ENCODE data around the gene APCDD1L.
"Not testable (repeated sequence)": the region's sequence is repeated elsewhere in the genome, so short reads cannot be mapped to it uniquely, and the experiment has no call there.

APCDD1L gene

DNA sequence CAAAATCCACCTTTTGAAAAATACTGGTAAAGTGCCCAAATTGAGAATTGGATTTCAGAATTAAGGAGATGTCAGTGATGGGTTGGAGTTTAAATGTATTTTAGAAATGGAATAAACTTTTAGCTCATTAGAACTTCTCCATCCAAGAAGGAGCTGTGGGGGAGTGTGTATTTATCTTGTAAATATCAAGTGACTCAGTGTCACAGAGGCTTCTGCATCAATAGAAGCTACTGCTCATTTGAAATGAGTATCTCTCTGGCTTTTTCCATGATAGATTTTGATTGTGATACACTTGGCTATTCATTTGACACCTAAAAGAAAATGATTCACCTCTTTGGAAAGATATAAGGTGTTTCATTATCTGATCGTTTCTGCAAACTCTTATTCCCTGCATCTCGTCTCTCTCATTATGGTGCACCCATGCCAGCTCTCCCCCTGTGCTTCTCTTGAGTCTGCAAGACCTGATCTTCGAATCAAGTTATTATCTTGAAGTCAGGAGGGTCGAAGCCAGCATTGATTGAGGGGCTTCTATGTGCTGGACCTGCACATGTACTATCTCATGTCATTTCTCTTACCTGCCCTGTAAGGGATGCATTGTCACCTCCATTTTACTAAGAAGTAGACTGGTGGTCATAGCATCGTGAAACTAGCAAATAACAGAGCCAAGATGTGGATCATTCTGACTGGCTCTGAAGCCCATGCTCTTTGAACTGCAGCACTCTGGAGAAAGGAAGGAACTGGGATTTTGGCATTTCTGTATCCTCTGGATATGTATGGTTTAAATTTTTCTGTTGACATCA lies 96.0 kb downstream of the APCDD1L start:
- ChIA-PET CTCF (no interaction called here), POLR2A (no interaction called here)
- TF ChIP-seq ZNF384 (IDR thresholded peaks at IDR 0.05) (no peak), HDGF (IDR thresholded peaks at IDR 0.05; ENCODE audit: borderline replicate concordance) (no peak), SP1 (IDR thresholded peaks at IDR 0.05) (no peak), NFRKB (IDR thresholded peaks at IDR 0.05) (no peak), SUZ12 (IDR thresholded peaks at IDR 0.05) (no peak), FOXK2 (IDR thresholded peaks at IDR 0.05) (no peak)
- DNase-seq (ENCODE audit: extremely low spot score): no peak

DNA sequence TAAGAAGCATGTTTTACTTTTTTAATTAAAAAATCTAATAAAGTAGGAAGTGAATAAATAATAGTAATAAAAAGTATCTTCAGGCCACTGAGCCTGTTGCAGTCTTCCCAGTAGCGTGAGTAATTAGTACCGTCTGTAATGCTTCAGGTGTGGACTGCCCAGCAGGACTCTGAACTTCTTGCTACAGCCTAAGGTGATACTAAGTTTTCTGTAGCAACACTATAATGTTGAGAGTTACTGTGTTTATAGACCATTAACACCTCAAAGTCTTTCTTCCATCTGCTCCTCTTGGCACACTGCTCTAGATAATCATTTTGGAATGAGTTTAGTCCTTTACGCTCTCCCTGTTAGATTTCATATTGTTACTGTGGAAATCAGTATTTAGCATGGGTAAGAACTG lies 97.8 kb downstream of the APCDD1L start:
- no peak for TF ChIP-seq SUZ12 (IDR thresholded peaks at IDR 0.05)
- no peak for TF ChIP-seq BHLHE40 (IDR thresholded peaks at IDR 0.05; ENCODE audit: borderline replicate concordance)
- TF ChIP-seq TARDBP (IDR thresholded peaks at IDR 0.05): no peak
- no peak for TF ChIP-seq LEF1 (IDR thresholded peaks at IDR 0.05; ENCODE audit: borderline replicate concordance)
- ChIA-PET CTCF (no interaction called here), POLR2A (no interaction called here)

GRCh38 chr20:58416835-58417234 lies 98.4 kb downstream of the APCDD1L start:
- CTCF ChIA-PET: no interaction called here
- POLR2A ChIA-PET: no interaction called here
- TF ChIP-seq TARDBP (IDR thresholded peaks at IDR 0.05): no peak
- DNase-seq (ENCODE audit: extremely low spot score): no peak

More for the DNA sequence above, 97.8 kb downstream of the APCDD1L start:
- no peak for DNase-seq (ENCODE audit: extremely low spot score)

DNA sequence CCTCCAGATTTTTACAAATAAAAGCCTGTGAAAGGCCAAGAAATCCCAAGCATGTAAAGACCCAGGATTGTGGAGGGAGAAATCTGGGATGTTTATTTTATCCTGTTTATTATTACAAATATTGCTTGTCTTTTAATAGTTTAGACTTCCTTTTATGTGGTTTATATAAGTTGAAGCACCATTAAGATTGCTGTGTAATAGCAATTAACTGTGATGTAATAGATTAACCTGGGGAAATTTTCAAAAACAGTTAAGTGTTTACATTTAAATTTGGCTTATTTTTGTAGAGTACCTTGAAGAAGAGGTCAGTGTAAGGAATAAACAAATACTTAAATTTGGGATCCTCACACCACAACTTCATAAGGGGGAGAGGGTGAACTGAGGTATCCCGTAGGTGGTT lies 99.1 kb downstream of the APCDD1L start:
- POLR2A ChIA-PET: no interaction called here
- CTCF ChIA-PET: no interaction called here
- TF ChIP-seq NFRKB (IDR thresholded peaks at IDR 0.05) (no peak), SP1 (IDR thresholded peaks at IDR 0.05) (no peak), CTBP1 (IDR thresholded peaks at IDR 0.05; ENCODE audit: borderline replicate concordance) (no peak), ARNT (IDR thresholded peaks at IDR 0.05) (no peak), HDGF (IDR thresholded peaks at IDR 0.05; ENCODE audit: borderline replicate concordance) (no peak), L3MBTL2 (conservative IDR thresholded peaks at IDR 0.05) (no peak), BHLHE40 (IDR thresholded peaks at IDR 0.05; ENCODE audit: borderline replicate concordance) (no peak), FOXM1 (IDR thresholded peaks at IDR 0.05; ENCODE audit: borderline replicate concordance) (no peak), ELF4 (IDR thresholded peaks at IDR 0.05) (no peak), PKNOX1 (IDR thresholded peaks at IDR 0.05) (no peak), SUZ12 (IDR thresholded peaks at IDR 0.05) (no peak), LEF1 (IDR thresholded peaks at IDR 0.05; ENCODE audit: borderline replicate concordance) (no peak)
- no peak for DNase-seq (ENCODE audit: extremely low spot score)

GRCh38 chr20:58414786-58415185 lies 100.4 kb downstream of the APCDD1L start:
- CTCF ChIA-PET; DNase-seq (ENCODE audit: extremely low spot score); POLR2A ChIA-PET: not testable (repeated sequence)

GRCh38 chr20:58414216-58414615 lies 101.0 kb downstream of the APCDD1L start:
- CTCF ChIA-PET; POLR2A ChIA-PET; DNase-seq (ENCODE audit: extremely low spot score): not testable (repeated sequence)
